Aorta (tissue), 5 donors: ENCODE data around the gene GPAM. TPM values are rescaled to one million over a fixed set of nuclear protein-coding genes. Genes with fewer than 3 reads are reported as not detected.

ENCODE experiments used
- ATAC-seq: fragments of 200-7000 bp; cut with Tn5 transposase; one replicate; pipeline ENCODE4 v1.9.1; 2022; ENCODE audit warnings: moderate library complexity; ENCODE audit not compliant: low FRiP score
- DNase-seq, 2 donors: peaks; one replicate each; pipeline ENCODE4 v3.0.0-alpha.2; 2020
- H3K27ac ChIP-seq, 2 donors: one replicate each; pipeline ENCODE4 v1.5.1; 2013; ENCODE audit warnings: low read length in 2 of 2, mild to moderate bottlenecking in 2 of 2, moderate library complexity in 2 of 2, control low read depth in 1 of 2, inconsistent platforms in 1 of 2, low read depth in 1 of 2
- H3K27me3 ChIP-seq, 2 donors: one replicate each; pipeline ENCODE4 v1.6.1; 2013; ENCODE audit warnings: control low read depth in 1 of 2, low read length in 1 of 2, mild to moderate bottlenecking in 1 of 2, moderate library complexity in 1 of 2; ENCODE audit not compliant: insufficient read depth in 2 of 2, control insufficient read depth in 1 of 2
- H3K36me3 ChIP-seq, 2 donors: one replicate each; pipeline ENCODE4 v1.6.1; 2013; ENCODE audit warnings: control low read depth in 1 of 2, low read length in 1 of 2, mild to moderate bottlenecking in 1 of 2; ENCODE audit not compliant: insufficient read depth in 2 of 2, control insufficient read depth in 1 of 2
- H3K4me1 ChIP-seq, 2 donors: one replicate each; pipeline ENCODE4 v1.6.1; 2013; ENCODE audit warnings: low read length in 2 of 2, control low read depth in 1 of 2, mild to moderate bottlenecking in 1 of 2, moderate library complexity in 1 of 2; ENCODE audit not compliant: insufficient read depth in 2 of 2, control insufficient read depth in 1 of 2
- H3K4me3 ChIP-seq, 2 donors: one replicate each; pipeline ENCODE4 v1.5.1; 2013; ENCODE audit warnings: low read length in 2 of 2, control low read depth in 1 of 2, mild to moderate bottlenecking in 1 of 2
- H3K9me3 ChIP-seq: one replicate; pipeline ENCODE4 v1.6.1; 2013; ENCODE audit warnings: mild to moderate bottlenecking, low read length; ENCODE audit not compliant: control insufficient read depth
- WGBS, 2 donors: extraction: QIAGEN DNeasy Blood & Tissue Kit; methylation state at CpG; one replicate each; pipeline ENCODE4 v1.1.7; 2013; 5-methylcytosine and 5-hydroxymethylcytosine counted together
- intact Hi-C, 2 donors: fragments of 100-400 bp; cut with DNase I; formaldehyde crosslinking; loops; one replicate each; pipeline versions ENCODE4 v1.14.2 to v1.15.0; 2022
- polyA plus RNA-seq, 2 donors: library from polyadenylated mRNA; stranded (reverse); fragments of 200-250 nt; gene quantifications; one replicate each; pipeline ENCODE4 v1.2.3, GENCODE V29; 2013
- total RNA-seq, 2 donors: library from RNA; stranded (reverse); fragmentation: NEBNext Ultra II Directional; extraction: Animal tissue kit (Norgen Biotek cat#: 25700); gene quantifications; one replicate each; pipeline ENCODE4 v1.2.1, GENCODE V29; 2021
- donor health status: healthy with polysubstance abuse.
- donor health status: Bipolar disorder and iron deficiency.
- donor health status: DM: no; HTN: no; CAD: no.
- donor health status: DM: no; HTN: no; CAD: no.
- donor health status: DM: yes; HTN: yes; CAD: no.

Gene GPAM
- total and polyA plus RNA-seq, 4 donors, result 2.6 to 13.7 (median 7.2) TPM

DNA sequence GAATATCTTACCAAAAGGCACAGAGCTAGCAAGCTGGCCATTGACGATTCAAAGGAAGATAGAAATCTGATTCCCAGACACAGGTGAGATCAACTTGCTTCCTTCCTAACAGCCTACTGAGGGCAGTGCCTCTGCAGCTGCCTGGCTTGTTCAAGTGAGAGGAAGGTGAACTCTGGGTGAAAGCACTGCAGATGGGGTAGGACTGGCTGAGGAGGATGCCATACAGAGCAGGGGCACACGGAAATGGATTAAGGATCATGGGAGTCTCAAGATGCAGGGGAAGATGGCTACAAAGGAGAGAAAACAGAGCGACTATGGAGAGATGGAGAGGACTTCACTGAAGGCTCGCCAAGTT lies 34.4 kb upstream of the GPAM start:
- Histone ChIP-seq H3K4me3 (no peak overlapping the region), H3K9me3 (no peaks in the 10 kb centered on the region), H3K4me1 (no peaks in the 10 kb centered on the region), H3K36me3 (no peaks in the 10 kb centered on the region), H3K27me3 (no peaks in the 10 kb centered on the region), H3K27ac (no peak overlapping the region)
- DNase-seq, result no peak
- WGBS, 2 donors, result 69 to 74% methylated on average over 4 of the region's 4 CpGs
- ATAC-seq, result no peak
- intact Hi-C loops, result no loop called here

DNA sequence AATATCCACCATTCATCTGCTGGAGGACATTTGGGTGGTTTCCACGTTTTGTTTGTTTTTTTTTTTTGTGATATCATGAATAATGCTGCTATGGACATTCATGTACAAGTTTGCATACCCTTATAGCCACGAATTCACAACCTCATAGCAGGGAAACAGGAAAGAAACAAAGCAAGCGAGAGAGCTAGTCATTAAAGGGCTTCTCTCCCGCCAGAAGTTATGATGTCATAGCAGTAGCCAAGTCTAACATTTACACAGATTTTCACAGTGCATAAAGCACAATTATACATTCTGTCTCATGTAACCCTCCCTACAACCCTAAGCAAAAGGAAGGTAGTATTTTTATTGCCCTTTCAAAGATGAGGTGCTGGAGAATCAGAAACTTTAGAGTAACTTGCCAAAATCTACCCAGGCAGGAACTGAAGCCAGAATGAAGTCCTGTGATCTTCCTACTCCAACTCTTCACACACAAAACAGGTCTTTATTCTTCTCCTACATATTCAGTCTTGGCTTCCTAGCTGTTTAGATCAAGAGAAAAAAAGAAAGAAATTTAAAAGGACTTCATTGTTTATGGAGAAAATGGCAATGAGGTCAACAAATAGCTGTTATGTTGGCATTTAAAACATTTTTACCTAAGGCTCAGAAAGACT lies 33.9 kb upstream of the GPAM start:
- WGBS, 2 donors, result 38 to 49% methylated on average over 4 of the region's 4 CpGs
- no peak for ATAC-seq
- H3K27ac ChIP-seq, result no peak overlapping the region
- no peak for DNase-seq
- no peaks in the 10 kb centered on the region for H3K9me3 ChIP-seq
- H3K27me3 ChIP-seq, result no peaks in the 10 kb centered on the region
- H3K4me3 ChIP-seq, result no peak overlapping the region
- H3K4me1 ChIP-seq, result no peaks in the 10 kb centered on the region
- intact Hi-C loops, result no loop called here
- H3K36me3 ChIP-seq, result no peaks in the 10 kb centered on the region

- 88 to 89% methylated on average over 5 of the region's 5 CpGs for WGBS, 2 donors
- no peaks in the 10 kb centered on the region for H3K36me3 ChIP-seq
- intact Hi-C loops, result no loop called here
- no peaks in the 10 kb centered on the region for H3K9me3 ChIP-seq
- no peak for ATAC-seq
- H3K27me3 ChIP-seq, result no peaks in the 10 kb centered on the region
- DNase-seq, result no peak
- no peaks in the 10 kb centered on the region for H3K4me1 ChIP-seq
- no peak overlapping the region for H3K4me3 ChIP-seq
- H3K27ac ChIP-seq, result no peak overlapping the region
Observed at GRCh38 chr10:112216966-112217365, 33.4 kb upstream of the GPAM start.

- Histone ChIP-seq H3K27me3 (no peaks in the 10 kb centered on the region), H3K27ac (no peak overlapping the region), H3K4me1 (no peaks in the 10 kb centered on the region), H3K4me3 (no peak overlapping the region), H3K9me3 (no peaks in the 10 kb centered on the region), H3K36me3 (no peaks in the 10 kb centered on the region)
- 86% methylated on average over 2 of the region's 2 CpGs for WGBS, 2 donors
- no peak for ATAC-seq
- no peak for DNase-seq
- intact Hi-C loops, result no loop called here
Observed at GRCh38 chr10:112216151-112216550, 32.6 kb upstream of the GPAM start.

DNA sequence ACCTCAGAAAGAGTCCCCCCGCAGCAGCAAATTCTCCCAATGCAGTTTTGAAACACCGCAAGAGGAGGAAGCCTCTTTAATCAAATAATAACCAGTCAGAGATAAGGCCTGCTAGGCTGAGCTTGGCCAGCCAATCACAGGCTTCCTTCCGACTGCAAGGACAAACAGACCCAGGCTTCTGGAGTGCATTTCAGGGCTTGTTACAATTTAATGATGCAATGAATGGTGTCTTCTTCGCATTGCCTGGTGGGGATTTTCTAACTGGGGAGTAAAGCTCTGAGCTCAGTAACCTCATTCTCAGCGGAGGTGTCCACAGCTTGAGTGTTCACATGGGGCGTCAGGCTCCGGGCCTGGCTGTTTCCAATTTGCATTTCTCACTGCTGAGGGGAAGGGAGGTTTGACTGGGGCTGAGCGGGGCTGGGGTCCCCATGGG lies 31.8 kb upstream of the GPAM start:
- WGBS, 2 donors, result 73 to 74% methylated on average over 8 of the region's 8 CpGs
- DNase-seq (no peak), ATAC-seq (no peak)
- Histone ChIP-seq H3K4me3 (no peak overlapping the region), H3K9me3 (no peaks in the 10 kb centered on the region), H3K27ac (no peak overlapping the region), H3K27me3 (no peaks in the 10 kb centered on the region), H3K36me3 (no peaks in the 10 kb centered on the region), H3K4me1 (no peaks in the 10 kb centered on the region)
- intact Hi-C loops, result no loop called here

- no peak overlapping the region for H3K4me3 ChIP-seq
- intact Hi-C loops, result no loop called here
- no peak for ATAC-seq
- no peak for DNase-seq
- no peaks in the 10 kb centered on the region for H3K27me3 ChIP-seq
- 77 to 84% methylated on average over 8 of the region's 8 CpGs for WGBS, 2 donors
- no peak overlapping the region for H3K27ac ChIP-seq
- H3K36me3 ChIP-seq, result no peaks in the 10 kb centered on the region
- H3K9me3 ChIP-seq, result no peaks in the 10 kb centered on the region
- no peaks in the 10 kb centered on the region for H3K4me1 ChIP-seq
Observed at GRCh38 chr10:112214298-112214926, 30.8 kb upstream of the GPAM start.

- Histone ChIP-seq H3K9me3 (no peaks in the 10 kb centered on the region), H3K4me3 (no peak overlapping the region), H3K27ac (no peak overlapping the region), H3K36me3 (no peaks in the 10 kb centered on the region), H3K4me1 (no peaks in the 10 kb centered on the region), H3K27me3 (no peaks in the 10 kb centered on the region)
- DNase-seq (no peak), ATAC-seq (no peak)
- intact Hi-C loops, result no loop called here
- 76 to 77% methylated on average over 4 of the region's 4 CpGs for WGBS, 2 donors
Observed at GRCh38 chr10:112213836-112214235, 30.3 kb upstream of the GPAM start.

DNA sequence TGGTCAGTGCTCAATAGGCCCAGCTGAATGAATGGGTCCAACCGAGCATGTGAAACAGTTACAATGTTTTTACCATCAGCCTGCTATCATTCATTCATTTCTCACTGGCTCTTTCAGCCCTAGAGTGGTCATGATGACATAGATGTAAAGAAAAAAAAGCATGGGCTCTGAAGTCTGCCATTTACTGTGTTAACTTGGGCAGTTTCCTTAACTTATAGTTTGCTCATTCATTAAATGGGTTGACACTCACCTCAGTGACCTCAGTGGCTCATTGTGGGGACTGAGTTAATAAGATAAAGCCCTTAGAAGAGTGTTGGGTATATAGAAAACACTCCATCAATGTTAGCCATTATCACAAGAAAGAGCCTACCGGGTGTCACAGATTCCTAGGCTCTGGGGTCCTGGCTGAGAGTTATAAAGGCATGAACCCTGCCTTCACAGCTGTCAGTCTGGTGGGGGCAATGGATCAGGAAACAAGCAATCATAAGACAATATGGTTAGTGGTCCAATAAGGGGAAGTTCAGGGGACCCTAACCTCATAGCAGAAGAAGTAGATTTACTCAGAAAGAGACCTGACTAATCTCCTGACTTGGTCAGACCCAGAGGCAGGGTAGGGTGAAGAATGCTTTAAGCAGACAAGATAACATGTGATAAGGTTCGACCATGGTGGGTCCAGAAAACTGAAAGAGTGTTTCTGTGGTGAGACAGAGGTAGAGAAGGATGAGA lies 29.7 kb upstream of the GPAM start:
- H3K27me3 ChIP-seq, result no peaks in the 10 kb centered on the region
- no peaks in the 10 kb centered on the region for H3K4me1 ChIP-seq
- no peak for DNase-seq
- H3K4me3 ChIP-seq, result no peak overlapping the region
- H3K27ac ChIP-seq, result no peak overlapping the region
- intact Hi-C loops, result no loop called here
- H3K9me3 ChIP-seq, result no peaks in the 10 kb centered on the region
- no peak for ATAC-seq
- 85 to 87% methylated on average over 3 of the region's 3 CpGs for WGBS, 2 donors
- no peaks in the 10 kb centered on the region for H3K36me3 ChIP-seq

DNA sequence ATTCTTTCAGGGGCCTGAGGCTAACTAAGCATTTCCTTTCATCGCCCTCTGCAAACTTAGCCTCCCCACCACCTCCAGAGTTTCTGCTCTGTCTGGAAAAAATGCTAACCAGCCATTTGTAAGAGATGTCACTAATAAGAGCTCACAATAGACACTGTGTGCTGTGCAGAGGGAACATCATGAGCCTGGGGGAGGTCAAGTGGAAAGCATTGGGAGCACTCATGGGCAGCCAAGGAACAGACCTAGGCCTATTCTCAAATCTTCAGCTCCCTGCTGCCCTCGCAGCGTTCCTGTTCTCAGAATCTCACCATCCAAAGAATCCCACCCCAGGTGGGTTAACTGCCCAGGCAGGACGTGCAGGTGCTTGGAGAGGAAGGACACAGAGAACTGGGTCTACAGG lies 27.1 kb upstream of the GPAM start:
- no peaks in the 10 kb centered on the region for H3K27me3 ChIP-seq
- peaks cover 7 to 9% of the 10 kb centered on the region in 2 donors for H3K4me1 ChIP-seq
- H3K36me3 ChIP-seq, result no peaks in the 10 kb centered on the region
- DNase-seq (no peak), ATAC-seq (no peak)
- 96 to 99% methylated on average over 4 of the region's 4 CpGs for WGBS, 2 donors
- no peak overlapping the region for H3K4me3 ChIP-seq
- H3K27ac ChIP-seq, result no peak overlapping the region
- intact Hi-C loops, result no loop called here
- no peaks in the 10 kb centered on the region for H3K9me3 ChIP-seq
